HTERT RPE-1 (cell line): ENCODE data around the gene KPNA6.

Experiments used
- in situ Hi-C: fragments of 300-500 bp; cut with MboI; formaldehyde crosslinking; loops from 4 replicates; pipeline ENCODE4 v1.14.3; 2020; ENCODE audit warnings: low sequenced_read_pairs

The KPNA6 gene

DNA sequence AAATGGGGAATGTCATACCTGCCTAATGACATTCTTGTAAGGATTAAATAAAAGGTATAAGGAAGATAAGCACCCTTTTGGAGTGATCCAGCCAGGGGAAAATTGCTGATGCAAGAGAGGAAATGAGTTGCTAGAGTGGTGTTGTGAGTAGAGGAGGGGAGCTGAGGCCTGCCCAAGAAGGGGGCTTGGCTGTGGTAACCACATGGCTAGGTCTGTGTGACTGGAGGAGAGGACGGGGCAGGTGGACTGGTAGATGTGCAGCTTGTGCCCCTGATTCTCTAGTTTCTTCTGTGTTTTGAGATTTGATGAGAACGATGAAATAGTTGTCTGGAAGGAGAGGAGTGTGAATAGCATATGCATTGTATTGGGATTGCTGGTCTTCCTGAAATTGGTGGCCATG is 78.2 kb downstream of the KPNA6 start:
- in situ Hi-C loops, result no loop called here

DNA sequence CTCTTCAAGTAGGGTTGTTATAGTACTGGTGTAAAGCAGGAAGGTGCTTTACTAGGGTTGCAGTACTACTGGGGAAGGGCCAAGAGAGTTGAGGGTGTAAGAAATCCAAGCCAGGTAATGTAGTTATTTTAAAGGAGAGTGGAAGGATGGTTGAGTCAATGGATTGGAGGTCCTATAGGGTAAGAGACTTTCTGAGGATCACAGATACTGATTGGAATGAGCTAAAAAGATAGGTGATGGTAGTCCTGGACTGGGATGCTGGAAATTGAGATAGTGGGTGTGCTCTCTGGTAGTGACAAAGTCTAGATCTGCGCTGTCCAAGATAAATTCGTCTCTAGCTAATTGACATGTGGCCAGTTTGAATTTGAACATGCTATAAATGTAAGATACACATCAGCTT is 78.6 kb downstream of the KPNA6 start:
- in situ Hi-C loops, result no loop called here

DNA sequence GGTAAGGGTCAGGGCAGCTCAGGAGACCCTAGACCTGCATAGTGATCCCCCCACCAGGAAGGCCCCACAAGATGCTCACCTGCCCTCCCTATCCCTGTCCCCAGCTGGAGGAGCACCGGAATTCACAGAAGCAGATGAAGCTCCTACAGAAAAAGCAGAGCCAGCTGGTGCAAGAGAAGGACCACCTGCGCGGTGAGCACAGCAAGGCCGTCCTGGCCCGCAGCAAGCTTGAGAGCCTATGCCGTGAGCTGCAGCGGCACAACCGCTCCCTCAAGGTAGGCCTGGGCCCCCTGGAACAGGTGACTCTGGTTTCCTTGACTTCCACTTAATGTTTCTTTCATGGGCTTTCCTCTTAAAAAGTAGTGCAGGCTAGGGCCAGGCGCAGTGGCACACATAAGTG is 80.0 kb downstream of the KPNA6 start:
- in situ Hi-C loops, result no loop called here

DNA sequence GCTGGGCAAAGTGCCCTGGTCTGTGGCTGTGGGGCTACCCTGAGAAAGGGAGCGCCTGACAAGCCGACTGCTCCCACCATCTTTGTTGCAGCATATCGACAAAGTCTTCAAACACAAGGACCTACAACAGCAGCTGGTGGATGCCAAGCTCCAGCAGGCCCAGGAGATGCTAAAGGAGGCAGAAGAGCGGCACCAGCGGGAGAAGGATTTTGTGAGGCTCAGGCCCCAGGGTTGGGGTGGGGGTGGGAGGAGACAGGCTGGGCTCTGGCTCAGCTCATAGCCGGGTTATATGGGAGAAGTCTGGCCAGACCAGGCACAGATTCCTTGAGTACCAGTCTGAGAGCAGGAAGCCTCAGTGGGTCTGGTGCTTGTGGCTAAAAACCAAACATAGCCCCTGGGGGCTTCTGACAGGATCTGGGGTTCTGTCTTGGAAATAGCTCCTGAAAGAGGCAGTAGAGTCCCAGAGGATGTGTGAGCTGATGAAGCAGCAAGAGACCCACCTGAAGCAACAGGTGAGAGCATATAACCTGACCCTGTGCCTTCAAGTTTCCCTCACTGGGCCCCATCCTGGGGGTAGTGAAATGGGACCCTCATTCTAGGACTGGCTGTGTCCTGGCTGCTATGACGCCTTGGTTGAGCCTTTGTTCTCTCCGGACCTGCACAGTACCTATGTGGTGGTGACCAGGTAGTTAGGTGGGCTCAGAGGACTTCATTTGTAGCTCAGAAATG is 84.5 kb downstream of the KPNA6 start:
- in situ Hi-C loops, result no loop called here

DNA sequence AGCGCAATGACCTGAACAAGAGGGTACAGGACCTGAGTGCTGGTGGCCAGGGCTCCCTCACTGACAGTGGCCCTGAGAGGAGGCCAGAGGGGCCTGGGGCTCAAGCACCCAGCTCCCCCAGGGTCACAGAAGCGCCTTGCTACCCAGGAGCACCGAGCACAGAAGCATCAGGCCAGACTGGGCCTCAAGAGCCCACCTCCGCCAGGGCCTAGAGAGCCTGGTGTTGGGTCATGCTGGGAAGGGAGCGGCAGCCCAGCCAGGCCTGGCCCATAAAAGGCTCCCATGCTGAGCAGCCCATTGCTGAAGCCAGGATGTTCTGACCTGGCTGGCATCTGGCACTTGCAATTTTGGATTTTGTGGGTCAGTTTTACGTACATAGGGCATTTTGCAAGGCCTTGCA is 87.1 kb downstream of the KPNA6 start:
- in situ Hi-C loops, result no loop called here

DNA sequence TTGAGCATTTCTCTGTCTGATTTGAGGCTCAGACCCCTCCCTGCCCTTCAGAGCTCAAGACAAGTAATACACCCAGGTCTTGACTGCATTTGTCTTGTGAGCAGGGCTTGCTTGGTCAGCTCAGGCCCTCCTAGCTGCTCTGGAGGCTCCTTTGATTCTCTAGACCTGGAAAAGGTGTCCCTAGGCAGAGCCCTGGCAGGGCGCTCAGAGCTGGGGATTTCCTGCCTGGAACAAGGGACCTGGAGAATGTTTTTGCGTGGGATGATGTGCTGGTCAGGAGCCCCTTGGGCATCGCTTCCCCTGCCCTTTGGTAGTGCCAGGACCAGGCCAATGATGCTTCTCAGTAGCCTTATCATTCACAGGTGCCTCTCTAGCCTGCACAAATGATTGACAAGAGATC is 87.7 kb downstream of the KPNA6 start:
- in situ Hi-C loops, result no loop called here

DNA sequence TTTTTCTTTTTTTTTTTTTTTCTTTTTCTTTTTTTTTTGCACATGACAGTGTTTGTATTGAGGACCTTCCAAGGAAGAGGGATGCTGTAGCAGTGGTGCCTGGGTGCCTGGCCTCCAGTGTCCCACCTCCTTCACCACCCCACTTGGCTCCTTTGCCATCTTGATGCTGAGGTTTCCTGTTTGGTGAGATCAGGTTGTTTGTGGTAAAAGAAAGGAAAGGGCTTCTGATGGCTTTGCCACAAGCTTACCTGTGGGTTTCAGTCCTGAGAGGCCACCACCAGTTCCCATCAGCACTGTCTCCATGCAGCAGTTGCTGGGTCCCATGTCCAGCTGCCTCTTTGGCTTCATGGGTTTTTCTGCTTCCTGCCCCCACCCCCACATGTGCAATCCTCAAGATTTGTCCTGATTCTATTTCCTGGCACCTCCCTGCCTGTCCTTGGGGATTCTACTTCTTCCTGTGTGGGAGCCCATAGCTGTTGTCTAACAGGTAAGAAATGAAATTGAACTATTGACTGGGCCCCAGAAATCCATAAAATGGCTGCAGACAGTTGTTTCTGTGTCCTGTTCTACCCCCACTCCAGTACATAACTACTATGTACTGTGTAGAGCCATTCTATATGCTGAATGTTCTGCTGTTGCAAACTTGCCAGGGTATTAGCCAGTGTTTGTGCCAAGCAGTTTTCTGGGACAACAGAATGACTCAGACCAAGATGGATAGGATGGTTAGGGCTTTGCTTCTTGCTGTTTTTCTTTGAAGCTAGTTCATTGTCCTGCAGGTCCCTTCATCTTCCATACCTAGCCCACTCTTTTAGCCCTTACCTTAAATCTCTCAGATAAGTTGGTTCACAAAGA is 88.3 kb downstream of the KPNA6 start:
- in situ Hi-C loops, result no loop called here

DNA sequence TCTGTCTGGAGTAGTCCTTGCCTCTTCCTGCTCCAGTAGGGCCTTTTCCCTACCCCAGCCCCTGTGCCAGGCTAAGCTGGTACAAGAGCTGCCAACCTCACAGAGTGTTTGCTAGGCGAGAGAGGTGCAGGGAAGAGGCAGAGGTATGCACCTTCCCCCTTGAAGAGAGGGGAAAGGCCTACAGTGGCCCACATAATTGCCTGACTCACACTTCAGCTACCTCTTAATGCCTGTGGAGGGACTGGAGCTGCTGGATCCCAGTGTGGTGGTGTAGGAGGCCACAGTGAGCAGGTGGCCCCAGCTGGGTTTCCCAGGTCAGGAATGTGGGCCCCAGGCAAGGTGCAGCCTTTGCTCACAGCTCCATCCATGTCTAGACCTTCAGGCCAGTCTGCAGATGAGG is 89.2 kb downstream of the KPNA6 start:
- in situ Hi-C loops, result no loop called here

DNA sequence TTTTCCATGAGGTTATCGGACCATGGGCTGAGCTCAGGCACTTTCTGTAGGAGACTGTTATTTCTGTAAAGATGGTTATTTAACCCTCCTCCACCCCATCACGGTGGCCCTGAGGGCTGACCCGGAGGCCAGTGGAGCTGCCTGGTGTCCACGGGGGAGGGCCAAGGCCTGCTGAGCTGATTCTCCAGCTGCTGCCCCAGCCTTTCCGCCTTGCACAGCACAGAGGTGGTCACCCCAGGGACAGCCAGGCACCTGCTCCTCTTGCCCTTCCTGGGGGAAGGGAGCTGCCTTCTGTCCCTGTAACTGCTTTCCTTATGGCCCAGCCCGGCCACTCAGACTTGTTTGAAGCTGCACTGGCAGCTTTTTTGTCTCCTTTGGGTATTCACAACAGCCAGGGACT is 90.0 kb downstream of the KPNA6 start:
- in situ Hi-C loops, result no loop called here

DNA sequence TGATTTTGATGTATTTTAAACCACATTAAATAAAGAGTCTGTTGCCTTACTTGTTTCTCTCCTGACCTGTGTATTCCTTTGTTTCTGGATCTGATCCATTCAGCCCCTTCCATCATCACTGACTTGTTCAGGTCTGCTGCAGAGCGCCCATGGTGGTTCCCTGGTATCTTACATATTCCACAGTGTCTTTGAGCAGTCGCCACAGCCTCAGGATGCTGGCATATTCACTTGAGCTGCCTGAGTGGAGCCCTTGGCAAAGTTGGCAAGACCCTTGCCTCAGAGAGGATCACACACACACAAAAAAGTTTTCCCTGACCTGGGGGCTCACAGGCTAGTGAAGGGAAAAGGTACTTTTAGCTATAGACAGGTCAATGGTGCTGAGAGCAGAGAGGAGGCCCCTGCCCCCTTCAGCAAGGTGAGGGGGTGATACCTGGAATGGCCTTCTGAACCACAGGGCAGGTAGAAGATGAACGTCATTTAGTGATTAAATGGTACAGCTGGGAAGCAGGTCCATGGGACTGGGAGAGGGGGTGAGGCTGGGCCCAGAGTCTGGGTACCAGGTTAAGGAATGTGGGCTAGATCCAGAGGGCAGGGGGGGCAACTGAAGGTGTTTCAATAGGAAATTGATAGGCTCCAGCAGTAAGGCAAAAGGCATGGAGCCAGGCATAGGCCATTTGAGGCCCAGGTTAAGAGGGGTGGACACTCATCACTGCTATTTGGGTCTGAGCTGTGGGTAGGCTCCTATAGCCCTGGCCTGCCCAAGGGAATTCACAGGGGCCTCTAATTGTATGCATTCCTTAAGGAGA is 90.6 kb downstream of the KPNA6 start:
- in situ Hi-C loops, result no loop called here

DNA sequence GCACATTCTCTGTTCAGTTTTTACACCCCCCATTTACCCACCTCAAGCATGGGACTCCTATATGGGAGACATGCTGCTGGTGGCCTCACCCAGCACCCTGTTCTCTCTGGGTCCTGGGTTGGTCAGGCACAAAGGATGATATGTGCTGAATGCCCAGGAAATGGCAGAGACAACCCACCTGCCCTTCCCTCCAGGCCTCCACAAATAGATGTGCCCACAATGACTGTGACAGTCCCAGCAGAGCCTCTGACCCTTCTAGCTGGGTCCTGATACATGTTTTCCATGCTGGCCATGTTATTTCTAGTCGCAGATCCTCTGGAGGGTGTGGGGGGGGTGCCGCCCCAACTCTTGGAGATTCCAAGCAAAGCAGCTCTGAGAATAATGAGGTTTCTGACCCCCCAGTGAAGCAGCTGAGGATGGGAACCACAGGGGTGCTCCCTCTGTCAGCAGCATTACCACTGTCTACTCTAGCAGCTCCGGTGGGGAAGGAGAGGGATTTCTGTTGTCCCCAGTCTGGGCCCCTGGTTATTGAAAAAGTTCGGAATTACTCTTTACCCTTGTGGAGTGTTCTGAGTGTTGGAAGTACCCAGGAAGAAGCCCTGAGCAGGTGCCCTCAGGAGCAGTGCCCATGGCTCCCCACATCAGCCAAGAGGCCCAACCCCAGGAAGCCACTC is 91.3 kb downstream of the KPNA6 start:
- in situ Hi-C loops, result no loop called here

DNA sequence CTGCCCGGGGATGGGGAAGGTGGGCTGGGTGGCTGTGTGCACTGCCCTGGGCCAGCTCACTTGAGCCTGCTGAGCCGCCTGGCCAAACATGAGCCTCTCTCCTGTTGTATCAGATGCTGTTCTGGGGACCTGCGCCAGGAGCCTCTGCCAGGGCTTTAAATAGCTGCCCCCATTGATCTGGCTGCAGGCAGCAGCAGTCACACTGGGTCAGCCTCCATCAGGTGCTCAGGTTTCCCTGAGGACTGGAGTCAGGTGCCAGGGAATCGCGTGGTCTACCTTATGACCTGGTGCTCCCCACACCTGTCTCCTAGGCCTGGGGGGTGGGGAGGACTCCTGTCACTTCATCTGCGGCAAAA is 91.8 kb downstream of the KPNA6 start:
- in situ Hi-C loops, result no loop called here

DNA sequence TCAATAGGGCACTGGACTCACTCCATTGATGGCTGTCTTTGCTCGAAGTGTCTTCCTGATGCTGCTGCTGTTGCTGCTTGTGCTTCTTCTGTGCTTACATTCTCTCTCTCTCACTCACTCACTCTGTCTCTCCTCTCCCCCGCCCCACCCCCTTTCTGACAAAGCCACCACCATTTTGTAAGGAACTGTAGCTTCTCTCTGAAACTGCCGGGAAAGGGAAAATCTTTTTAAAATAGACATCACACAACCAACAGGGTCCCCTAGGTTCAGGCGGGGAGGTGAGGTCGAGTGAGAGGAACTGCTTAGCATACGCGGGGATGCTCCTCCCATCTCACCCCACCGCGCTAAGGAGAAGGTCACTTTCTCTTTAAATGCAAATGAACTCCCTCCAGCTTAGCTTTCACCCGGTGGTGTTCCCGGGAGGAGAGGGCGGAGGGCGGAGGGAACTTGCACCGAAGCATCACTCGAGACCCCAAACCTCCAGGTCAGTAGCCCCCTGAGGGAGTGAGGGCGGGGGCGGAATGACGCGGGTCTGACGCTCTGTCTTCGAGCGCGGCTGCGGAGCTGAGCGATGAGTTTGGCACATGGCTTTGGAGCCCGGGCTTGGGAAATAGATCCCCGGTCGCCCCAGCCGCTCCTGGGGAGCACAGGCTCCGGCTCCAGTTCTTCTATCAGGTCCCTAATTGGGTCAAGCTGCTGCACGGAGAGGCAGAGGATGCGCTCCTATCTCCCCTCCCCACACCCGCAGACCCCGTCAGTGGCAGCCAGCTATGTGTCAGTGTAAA is 92.6 kb downstream of the KPNA6 start, which contains the start of gene CCDC28B:
CCDC28B (plus strand) TSS at position 370 of the 785 bp plus-strand sequence. CDS start 1,341 bp downstream, outside the sequence.
- in situ Hi-C loops, result no loop called here

DNA sequence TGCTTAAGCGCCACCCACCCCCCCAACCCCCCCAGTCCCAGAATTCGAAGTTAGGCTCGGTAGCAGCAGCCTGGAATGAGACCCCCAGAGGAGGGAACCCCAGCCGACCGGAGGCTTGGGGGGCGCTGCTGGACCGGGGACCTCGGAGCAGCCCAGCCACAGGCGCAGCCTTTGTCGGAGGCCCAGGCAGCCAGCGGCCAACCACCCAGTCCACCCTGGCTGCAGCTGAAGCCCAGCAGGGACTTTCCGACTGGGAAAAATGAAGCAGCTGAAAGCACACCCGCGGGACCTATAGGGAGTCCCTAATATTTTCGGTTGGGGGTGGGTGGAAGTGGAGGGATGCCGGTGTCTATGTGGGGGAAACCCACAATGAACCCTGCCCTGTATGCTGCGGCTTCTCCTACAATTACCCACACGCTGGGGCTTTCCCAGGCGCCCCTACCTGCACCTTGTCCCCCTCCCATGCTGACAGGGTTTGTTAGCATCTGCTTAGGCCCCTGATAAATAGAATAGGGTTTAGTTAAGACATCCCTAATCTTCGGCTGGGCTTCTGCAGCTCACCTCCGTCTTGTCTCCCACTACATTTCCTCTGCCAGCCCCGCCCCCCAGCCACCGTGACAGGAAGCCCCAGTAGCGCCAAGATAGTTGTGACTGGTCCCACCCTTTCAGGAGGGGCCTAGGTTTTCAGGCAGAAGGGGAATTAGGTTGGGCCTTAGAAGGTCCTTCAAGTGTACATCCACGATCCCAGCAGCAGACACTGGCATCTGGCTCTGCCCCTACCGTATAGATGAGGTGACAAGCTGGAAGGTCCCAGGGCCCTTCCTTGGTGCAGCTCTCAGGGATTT is 93.4 kb downstream of the KPNA6 start:
- in situ Hi-C loops, result no loop called here

DNA sequence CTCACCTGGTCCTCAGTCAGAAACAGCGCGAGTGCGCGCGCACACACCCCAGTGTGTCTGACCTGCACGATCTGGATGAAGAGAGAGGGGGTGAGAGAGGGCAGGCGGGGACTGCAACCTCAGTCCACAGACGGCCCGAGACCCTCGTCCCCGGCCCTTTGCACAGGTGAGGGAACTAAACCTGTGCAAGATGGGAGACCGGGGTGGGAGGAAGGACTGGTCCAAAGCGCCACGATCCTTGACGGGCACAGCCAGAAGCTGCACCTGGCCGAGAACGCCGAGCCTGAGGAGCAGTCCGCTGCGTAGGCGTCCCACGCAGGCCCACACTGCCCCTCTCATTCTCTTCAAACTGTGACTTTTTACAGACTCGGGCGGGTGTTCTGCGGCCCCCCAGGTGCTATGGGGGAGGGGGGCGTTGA is 97.1 kb downstream of the KPNA6 start:
- in situ Hi-C loops, result no loop called here

DNA sequence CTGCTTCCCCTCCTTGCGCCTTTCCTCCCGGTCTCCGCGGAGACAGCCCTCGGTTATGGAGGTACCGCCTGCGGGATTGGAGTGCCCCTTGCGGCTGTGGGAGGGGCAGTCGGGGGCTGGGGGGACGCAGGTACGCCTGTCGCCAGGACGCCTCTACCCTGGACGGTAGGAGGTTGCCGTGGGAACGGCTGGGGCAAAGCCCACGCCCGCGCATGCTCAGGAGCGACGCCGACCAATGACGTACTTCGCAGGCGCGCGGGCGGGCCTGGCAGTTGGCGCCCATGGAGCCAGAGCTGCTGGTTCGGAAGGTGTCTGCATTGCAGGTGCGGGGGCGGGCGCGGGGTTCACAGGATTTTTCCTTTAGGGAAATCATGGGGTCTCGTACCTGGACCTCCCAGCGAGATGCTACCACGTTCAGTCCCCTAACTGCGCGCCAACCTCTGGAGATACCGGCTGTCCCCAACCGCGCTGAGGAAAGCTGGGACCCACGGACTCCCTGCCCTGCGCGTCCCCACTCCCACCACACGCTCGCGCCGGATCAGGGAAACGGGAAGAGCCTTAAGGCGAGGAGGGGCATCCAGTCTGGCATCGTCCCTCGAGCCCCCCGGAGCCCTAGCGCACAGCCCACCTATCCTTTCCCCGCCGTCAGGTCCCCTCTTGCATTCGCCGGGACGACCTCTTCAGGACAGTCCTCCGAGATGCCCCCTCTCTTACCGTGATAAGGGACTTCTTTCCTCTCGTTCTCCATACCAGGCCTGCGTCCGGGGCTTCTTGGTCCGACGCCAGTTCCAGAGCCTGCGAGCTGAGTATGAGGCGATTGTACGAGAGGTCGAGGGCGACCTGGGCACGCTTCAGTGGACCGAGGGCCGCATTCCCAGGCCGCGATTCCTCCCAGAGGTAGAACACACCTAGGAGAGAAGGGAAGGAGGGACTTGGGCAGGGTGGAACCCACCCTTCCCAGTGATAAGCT is 97.8 kb downstream of the KPNA6 start, which contains the start of gene IQCC:
IQCC (plus strand) TSS at position 271 of the 970 bp plus-strand sequence; CDS start at position 282, 11 bp downstream.
- in situ Hi-C loops, result no loop called here

DNA sequence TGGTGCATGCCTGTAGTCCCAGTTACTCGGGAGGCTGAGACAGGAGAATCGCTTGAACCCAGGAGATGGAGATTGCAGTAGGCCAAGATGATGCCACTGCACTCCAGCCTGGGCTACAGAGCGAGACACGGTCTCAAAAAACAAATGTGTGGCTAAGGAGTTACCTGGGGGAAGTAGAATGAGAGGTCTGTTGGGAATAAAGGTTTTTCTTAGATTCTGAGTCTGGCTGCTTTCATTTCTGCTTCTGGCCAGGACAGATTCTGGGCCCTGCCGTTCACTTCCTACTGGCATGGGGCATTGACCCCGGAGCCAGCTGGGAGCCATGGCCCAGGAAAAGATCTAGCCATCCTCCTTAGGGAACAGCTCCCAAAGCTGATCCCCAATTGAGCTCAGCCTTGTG is 100.6 kb downstream of the KPNA6 start:
- in situ Hi-C loops, result no loop called here

DNA sequence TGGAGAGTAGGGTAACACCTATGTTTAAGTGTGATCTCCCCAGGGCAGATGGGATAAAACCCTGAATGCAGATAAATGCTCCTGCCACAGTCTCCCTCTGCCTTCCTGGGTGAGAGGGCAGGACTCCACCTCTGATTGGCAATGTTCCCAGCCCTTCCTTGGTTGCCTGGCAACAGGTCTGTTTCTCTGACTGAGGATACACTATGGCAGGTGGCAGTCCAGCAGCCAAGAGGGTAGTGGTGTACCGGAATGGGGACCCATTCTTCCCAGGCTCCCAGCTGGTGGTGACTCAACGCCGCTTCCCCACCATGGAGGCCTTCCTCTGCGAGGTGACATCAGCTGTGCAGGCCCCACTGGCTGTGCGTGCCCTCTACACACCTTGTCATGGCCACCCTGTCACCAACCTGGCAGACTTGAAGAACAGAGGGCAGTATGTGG is 101.1 kb downstream of the KPNA6 start, which contains the start of gene DCDC2B:
DCDC2B (plus strand) TSS at position 199 of the 438 bp plus-strand sequence; CDS start at position 204, 5 bp downstream.
- in situ Hi-C loops, result no loop called here
